ENCODE measurements around the gene ZNF652. TPM values are rescaled to one million over a fixed set of nuclear protein-coding genes. Genes with fewer than 3 reads are reported as not detected.

ZNF652 gene
- polyA plus RNA-seq, 1 donor from 2014 or later, result 26.7 TPM

GRCh38 chr17:49290690-49291359 lies 71.2 kb downstream of the ZNF652 start:
- Histone ChIP-seq H3K9me3 (ENCODE audit: low read length) (no peaks in the 10 kb centered on the region), H3K36me3 (ENCODE audit: insufficient read depth, low read length) (no peaks in the 10 kb centered on the region), H3K79me2 (replicated peaks; ENCODE audit: insufficient read depth, low read length) (no peaks in the 10 kb centered on the region), H3K9ac (ENCODE audit: low read length) (no peak overlapping the region), H3K4me2 (ENCODE audit: low read length) (no peak overlapping the region), H2AFZ (ENCODE audit: low read depth, low read length) (no peak overlapping the region), H3K27ac (ENCODE audit: low read length) (no peak overlapping the region), H3K9me2 (ENCODE audit: insufficient read depth, low read length) (no peaks in the 10 kb centered on the region), H3K4me3 (ENCODE audit: low read length) (no peak overlapping the region), H3F3A (ENCODE audit: insufficient read depth, low read length, poor library complexity, severe bottlenecking) (no peaks in the 10 kb centered on the region), H3K27me3 (ENCODE audit: insufficient read depth, low read depth, low read length) (no peaks in the 10 kb centered on the region), H4K20me1 (ENCODE audit: insufficient read depth) (no peaks in the 10 kb centered on the region)
- TF ChIP-seq POLR2AphosphoS5 (IDR thresholded peaks at IDR 0.05) (no peak), SMC3 (conservative IDR thresholded peaks at IDR 0.05; ENCODE audit: poor library complexity) (peak; percentile 61), EP300 (conservative IDR thresholded peaks at IDR 0.05; ENCODE audit: poor library complexity, severe bottlenecking) (no peak), REST (IDR thresholded peaks at IDR 0.05; ENCODE audit: borderline replicate concordance) (no peak), TAF1 (IDR thresholded peaks at IDR 0.05; ENCODE audit: low read depth) (no peak), MXI1 (conservative IDR thresholded peaks at IDR 0.05; ENCODE audit: poor library complexity, severe bottlenecking) (no peak), CTCF (IDR thresholded peaks at IDR 0.05; ENCODE audit: poor library complexity, severe bottlenecking) (peak; percentile 66), RAD21 (conservative IDR thresholded peaks at IDR 0.05) (peak; percentile 54)

- Histone ChIP-seq H3K79me2 (replicated peaks; ENCODE audit: insufficient read depth, low read length) (no peaks in the 10 kb centered on the region), H3K9me2 (ENCODE audit: insufficient read depth, low read length) (no peaks in the 10 kb centered on the region), H3K27ac (ENCODE audit: low read length) (no peak overlapping the region), H3K9me3 (ENCODE audit: low read length) (no peaks in the 10 kb centered on the region), H3K36me3 (ENCODE audit: insufficient read depth, low read length) (no peaks in the 10 kb centered on the region), H4K20me1 (ENCODE audit: insufficient read depth) (no peaks in the 10 kb centered on the region), H3K27me3 (ENCODE audit: insufficient read depth, low read depth, low read length) (no peaks in the 10 kb centered on the region), H3K4me2 (ENCODE audit: low read length) (no peak overlapping the region), H2AFZ (ENCODE audit: low read depth, low read length) (no peak overlapping the region), H3F3A (ENCODE audit: insufficient read depth, low read length, poor library complexity, severe bottlenecking) (no peaks in the 10 kb centered on the region), H3K4me3 (ENCODE audit: low read length) (no peak overlapping the region), H3K9ac (ENCODE audit: low read length) (no peak overlapping the region)
- TF ChIP-seq RAD21 (conservative IDR thresholded peaks at IDR 0.05) (no peak), SMC3 (conservative IDR thresholded peaks at IDR 0.05; ENCODE audit: poor library complexity) (no peak), TAF1 (IDR thresholded peaks at IDR 0.05; ENCODE audit: low read depth) (no peak), REST (IDR thresholded peaks at IDR 0.05; ENCODE audit: borderline replicate concordance) (no peak), POLR2AphosphoS5 (IDR thresholded peaks at IDR 0.05) (no peak), CTCF (IDR thresholded peaks at IDR 0.05; ENCODE audit: poor library complexity, severe bottlenecking) (no peak), EP300 (conservative IDR thresholded peaks at IDR 0.05; ENCODE audit: poor library complexity, severe bottlenecking) (no peak), EZH2 (IDR thresholded peaks at IDR 0.05; ENCODE audit: borderline replicate concordance, insufficient read depth, low read length, poor library complexity, severe bottlenecking) (no peak), MXI1 (conservative IDR thresholded peaks at IDR 0.05; ENCODE audit: poor library complexity, severe bottlenecking) (no peak)
Measured at GRCh38 chr17:49288388-49288787, 73.7 kb downstream of the ZNF652 start.

Measured in neural cell (in vitro differentiated cells).